ENCODE results near the gene SELENOK.

SELENOK gene

DNA sequence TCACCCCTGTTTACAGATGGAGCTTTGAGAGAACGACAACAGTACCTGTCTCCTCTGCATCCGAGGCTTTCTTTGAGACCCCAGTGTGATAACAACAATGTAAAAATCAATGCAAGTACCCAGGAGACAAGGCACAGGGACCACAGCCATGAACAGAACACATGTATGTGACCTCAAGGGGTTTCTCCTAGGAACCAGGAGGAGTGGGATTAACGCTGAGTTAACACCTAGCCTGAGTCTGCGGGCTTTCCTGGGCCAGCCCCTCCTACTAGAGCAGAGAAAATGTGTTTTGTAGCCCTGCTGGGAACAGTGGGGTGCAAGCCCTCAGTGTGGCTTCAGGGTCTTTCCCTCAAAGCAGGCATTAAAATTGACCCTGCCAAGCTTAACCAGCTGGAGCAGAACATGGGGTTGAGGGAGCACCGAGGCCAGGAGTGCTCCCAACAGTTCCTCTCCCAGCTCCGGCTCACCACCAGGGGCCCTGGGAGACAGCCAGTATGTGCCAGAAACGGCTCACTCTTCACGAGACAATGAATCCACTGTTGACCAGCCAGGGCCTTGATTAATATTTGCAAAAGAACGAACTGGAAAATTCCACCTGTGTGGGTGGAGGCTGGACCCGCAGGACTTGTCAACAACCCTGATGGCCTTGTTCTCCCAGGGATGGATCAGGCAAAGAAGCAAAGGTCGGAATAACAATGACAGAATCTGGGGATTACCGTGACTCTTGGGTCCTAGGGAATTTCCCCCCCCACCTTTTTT lies 49.0 kb downstream of the SELENOK start:
- no peak for DNase-seq (ENCODE audit: low read depth)

DNA sequence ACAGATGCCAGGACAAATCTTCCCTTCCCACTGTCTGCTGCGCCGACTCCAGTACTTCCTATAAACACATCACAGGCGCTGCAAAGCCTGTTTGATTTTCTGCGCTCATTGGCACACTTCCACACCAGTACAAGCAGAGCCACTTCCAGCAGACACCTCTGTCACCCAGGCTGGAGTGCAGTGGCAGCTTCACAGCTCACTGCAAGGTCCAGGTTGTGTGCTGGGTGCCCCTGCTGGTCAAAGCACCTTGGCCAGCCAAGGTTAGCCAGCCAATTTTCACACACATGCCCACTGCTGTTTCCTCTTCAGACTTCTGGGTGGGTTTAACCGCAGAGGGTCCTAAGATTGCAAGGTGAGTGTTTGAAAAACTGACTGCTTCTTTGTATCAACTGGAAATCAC lies 50.4 kb downstream of the SELENOK start:
- no peak for DNase-seq (ENCODE audit: low read depth)

DNA sequence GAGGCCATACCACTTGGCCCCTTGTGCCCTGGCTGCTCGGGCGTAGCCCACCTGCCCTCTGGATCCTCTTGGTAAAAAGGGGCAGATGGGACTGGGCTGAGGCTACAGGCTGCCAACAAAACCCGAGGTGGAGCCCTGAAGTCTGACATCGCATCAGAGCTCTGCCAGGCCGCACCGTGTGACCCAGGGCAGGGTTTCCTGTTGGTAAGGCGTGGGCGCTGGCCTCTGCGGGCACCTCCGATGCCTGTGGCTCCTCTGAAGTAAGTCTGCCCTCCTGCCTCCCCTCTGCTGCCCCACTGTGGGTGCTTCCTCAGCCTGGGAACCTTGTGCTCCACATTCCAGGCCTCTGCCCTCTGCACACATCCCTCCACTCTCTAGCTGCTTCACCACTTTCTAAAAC lies 54.3 kb downstream of the SELENOK start:
- no peak for DNase-seq (ENCODE audit: low read depth)

DNA sequence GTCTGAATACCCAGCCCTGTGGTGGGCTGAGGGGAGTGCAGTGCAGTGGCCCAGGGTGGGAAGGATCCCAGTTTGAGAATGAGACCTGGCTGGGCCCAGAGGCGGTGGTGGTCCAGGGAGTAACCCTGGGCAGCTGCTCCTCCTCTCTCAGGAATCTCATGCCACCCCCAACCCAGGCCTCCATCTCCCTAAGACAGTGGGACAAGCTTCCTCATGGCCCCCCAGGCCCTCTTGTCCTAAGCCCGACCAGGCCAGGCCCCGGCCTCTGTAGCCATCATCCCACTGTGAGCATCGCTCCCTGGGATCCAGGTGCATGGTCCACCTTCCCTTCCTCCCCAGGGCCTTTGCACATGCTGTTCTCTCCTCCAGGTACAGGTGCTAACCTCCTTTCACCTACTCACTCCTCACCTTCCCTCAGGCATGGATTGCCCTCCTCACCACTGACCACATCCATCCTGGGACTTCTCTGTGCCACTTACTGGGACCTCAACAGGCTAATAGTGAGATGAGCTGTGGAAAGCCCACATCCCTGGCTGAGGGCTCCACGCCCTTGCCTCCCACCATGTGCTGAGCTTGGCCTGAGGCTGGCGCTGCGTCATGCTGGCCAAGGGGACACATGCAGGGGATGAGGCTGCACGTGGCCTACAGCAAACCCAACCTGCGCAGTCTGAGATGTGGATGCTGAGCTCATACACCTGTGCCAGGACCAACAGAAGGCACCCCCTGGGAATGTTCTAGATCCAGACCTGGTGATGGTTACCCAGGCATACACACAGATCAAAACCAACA lies 55.4 kb downstream of the SELENOK start:
- DNase-seq (ENCODE audit: low read depth): no peak

DNA sequence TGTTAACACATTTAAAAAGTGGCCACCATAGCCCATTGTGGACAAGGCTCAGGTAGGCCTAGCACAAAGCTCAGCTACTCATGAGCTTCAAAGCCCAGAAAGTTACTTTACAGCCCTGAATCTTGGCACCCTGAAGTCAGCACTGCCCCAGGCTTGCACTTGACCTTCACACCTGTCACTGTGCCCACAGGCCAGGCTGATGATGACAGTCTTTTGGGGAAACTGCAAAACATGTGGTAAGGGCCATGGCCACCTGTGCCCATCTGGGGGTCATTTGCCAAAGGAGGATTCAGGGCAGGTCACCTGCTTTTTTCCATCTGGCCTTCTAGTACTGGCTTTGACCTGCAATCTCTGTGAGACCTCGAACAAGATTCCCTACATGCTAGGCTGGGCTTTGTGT lies 56.4 kb downstream of the SELENOK start:
- DNase-seq (ENCODE audit: low read depth): no peak

- no peak for DNase-seq (ENCODE audit: low read depth)
These were observed 57.1 kb downstream of the SELENOK start for GRCh38 chr3:53834429-53835095.
